Fibroblast of upper back skin (primary cell): ENCODE data around the gene SAMHD1.

Source experiments
- DNase-seq: peaks from one replicate; pipeline ENCODE4 v3.0.0-alpha.2; 2013

The SAMHD1 gene

DNA sequence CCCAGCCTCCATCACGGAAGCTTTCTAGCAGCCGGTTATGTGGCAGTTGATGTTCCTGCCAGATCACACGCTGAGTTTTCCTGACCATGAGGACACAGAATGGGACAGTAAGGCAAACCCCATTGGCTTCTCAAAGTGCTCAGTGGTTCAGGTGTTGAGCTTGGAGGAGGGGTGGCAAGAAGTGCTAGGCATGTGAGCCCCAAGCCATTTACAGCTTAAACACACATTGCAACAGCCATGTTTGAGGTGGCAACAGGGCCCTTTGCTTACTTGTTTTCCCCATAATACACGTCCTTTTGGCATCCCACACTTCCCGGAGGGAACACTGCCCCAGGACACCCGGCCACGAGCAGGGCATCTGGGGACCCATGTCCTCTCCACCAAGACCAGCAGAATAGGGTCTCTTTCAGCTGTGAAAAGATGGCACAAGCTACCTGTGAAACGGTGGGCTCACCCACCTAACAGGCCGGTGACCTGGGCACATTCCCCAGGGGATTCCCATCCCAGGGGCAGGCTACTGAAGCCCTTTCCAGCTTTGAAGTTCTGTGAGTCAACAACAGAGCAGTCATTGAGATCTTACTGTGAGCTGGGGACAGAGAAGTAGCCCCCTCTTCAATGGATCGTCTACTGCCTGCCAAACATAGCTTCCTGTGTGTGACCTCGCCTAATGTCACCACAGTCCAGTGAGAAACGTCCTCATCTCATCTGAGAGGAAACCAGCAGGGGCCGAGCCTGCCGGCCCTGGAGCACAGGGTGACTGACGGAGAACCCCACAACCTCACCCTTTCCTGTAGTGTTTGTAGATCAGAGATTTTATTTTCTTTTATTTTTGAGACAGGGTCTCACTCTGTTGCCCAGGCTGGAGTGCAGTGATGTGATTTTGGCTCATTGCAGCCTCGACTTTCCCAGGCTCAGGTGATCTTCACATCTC is 79.6 kb downstream of the SAMHD1 start:
- no peak for DNase-seq

DNA sequence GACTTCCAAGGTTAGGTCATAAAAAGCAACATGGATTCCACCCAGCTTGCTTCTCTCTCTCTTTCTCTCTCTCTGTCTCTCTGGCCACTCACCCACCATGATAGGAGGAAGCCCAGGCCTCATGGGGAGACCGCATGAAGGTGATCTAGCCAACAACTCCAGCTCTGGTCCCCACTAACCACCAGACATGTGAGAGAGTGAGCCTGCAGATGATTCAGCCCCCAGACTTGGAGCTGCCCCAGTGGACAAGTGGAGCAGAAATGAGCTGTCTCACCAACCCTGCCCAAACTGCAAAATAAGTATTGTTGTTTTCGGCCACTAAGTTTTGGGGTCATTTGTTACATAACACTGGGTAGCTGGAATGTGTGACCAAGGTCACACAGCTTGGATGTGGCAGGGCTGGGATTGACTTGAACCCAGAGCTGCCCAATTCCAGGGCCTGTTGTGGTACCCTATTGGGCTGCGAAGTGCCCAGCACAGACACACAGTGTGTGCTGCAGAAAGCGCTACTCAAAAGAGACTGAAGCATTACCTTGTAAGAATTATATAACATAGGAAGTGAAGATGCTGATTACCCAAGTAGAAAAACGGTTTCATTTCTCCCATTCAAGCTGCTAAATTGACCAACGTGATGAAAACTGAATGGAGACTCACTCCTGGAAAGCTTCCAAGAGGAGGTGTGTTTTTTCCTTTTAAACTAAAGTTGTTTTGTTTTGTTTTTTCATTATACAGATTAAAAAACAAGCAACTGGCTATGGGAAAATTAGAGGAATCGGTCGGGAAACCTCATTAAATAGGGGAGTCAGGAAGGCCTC is 84.6 kb downstream of the SAMHD1 start:
- no peak for DNase-seq

DNA sequence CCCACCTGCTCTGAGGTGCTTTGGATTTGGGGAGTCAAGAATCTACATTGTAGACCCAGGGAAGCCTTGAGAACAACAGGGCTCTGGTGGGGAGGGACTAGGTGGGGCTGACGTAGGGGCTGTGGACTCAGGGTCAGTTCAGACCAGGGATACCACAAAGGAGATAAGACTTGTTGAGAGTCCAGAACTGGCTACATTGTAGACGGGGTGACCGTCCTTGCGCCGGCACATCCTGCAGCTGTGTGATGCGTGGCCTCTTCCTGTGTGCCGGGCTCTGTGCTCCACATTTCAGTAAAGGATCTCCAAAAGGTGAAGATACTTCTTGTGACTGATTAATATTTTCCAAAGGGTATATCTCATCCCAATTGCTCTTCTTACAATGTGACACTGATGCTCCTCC is 85.3 kb downstream of the SAMHD1 start:
- DNase-seq, result no peak

DNA sequence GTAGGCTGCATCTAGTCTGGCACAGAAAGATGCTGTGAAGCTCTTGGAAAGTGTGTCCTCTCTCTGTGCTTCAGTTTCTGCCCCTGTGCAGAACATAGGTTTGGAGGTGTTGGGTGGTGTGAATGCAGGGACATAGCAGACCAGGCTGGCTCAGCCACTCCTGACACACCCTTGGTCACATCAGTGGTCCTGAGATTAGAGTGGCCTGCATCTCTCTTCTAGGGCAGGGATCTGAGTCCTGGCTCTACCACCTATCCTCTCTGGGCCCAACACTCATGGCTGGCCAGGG is 85.7 kb downstream of the SAMHD1 start:
- no peak for DNase-seq

DNA sequence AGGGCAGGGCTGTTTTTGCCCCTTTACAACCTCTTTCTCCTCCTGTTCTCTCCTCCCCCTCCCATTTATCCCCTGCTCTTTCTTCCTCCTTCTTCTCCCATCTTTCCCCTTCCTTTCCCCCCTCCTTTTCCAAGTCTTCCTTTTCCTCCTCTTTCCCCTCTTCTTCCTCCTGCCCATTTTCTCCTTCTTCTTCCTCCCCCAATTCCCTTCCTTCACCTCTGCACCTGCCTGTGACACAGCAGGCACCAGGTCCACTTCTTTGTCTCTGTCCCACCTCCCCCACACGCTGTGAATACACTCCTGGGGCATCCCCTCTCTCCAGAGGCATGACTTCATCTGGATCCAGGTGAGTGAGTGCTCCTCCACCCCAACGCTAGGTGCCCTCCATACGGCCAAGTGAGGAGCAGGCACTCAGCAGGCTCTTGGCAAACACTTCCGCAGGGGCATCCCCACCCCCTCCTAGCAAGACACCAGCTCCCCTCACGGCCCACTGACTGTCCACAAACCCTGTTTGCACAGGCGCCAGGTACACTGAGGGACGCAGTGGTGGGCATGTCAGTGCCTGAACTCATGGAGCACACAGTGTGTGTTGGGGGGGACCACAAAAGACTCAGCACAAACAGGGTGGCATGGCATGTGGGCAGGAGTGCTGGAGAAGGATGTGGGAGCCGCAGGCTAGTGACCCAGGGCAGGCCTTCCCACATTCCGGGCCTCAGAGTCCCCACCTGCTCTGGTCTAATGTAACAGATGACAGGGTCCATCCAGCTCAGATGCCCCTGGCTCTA is 86.2 kb downstream of the SAMHD1 start:
- DNase-seq, result no peak

DNA sequence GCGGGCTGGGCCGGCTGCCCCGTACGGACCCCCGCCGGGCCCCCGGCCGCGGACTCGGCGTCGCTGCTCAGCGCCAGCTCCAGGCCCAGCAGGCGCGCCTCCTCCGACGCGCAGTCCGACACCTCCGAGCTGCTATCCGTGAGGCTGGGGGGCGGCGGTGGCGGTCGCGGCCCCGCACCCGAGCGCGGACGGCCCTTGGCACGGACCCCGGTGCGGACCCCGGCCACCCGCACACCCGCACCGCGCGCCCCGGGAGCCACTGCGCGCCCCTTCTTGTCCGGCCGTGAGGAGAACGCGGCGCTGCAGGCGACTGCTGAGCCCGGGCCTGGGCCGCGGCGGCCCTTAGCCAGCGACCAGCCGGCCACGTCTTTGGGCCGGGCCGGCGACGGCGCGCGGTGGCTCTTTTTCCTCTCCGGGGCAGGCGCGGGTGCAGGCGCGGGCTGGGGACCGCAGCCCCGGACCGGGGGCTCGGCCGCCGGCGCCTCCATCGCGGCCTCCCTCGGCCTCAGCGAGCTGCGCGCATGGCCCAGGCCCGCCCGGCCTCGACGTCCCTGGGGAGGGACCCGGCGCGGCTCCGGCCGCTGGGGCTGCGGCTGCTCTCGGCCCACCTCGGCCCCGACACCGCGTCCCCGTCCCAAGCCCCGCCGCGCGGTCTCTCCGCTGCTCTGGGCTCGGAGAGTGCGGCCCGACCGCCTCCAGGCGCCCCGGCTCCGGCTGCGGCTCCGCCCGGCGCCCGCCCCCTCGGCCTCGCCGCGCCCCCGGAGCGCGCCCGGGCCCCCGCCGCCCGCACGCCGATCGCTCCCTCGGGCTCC is 88.4 kb downstream of the SAMHD1 start:
- no peak for DNase-seq

DNA sequence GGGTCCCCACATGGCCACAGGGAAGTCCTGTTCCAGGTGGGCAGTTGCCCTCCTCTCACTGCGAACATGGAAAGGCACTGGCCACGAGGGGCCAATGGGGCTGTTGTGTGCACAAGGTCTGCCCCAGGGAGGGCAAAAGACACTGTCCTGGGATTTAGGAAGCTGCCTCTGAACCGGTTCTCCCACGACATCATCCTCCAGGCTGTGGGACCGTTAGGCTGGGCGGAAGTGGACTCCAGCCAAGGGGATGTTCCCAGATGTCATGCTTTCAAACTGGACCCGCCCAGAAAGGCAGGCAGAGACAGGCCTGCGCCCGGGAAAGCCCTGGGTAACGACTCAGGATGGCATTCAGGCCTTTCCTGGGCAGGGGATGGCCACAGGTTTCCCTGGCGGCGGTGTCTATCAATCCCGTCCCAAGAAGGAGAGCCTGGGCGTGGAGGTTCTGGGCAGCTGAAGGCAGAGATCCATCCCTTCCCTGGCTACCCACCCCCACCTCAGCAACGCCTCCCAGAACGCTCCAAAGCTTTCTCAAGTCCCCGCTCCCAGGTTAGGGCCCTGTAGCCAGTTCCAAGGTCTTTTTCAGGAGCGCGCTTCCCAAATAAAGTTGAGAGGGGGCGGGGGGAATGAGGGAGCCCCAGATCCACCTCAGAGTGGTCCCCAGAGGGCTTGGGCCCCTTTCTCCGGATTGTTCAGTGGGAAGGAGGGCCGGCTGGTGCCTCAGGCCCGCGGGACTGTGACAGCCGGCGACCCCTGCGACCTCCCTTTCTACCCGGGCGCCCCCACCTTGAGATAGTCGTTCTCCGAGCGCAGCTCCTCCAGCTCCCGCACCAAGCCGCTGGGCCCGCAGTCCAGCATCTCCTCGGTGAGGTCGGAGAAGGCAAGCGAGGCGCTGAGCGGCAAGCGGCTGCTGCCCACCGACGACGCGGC is 89.4 kb downstream of the SAMHD1 start:
- peak; percentile 77 for DNase-seq

DNA sequence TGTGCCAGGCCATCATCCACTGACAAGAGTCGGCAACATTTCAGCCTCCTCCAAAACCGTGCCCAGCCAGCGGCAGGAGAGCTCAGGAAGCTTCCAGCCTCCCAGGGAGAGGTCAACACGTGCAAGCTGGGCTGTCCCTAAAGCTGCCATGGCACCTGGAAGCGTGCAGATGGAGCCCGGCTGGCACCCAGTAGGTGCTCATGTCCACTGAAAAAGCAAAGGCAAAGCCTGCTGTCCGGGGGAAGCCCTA is 90.0 kb downstream of the SAMHD1 start:
- no peak for DNase-seq

DNA sequence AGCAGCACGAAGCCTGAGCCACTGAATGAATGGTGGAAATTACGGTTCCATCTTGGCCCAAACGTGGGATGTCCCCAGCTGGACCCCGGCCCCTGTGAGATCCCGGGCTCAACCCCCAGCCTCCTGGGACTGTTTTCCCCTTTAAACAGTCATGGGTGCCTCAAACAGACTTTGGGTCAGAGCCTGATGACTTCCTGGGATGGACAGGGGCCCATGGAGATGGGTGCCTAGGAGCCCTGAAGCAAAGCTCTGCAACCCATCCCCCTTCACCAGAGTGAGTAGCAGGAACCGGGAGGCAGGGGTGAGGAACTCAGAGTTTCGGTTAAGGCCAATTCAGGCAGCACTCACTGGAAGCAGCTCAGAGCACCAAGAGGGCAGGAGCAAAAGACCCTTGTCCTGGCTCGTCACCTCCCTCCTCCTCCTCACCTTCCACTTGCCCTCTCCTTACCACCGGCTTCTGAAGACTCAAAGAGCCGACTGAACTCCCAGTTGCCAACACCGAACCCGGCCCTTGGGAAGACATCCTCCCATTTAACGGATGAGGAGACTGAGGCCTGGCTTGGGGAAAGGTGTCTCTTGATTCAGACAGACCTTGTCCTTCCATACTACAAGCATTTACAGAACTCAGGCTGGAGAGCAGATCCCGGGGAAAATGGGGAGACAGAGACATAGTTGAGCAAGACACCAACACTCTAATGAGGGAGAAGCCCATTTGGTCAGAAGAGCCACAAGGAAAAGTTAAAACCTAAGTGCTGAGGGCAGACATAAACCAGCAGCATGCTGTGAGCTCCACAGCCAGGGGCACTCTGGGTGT is 90.5 kb downstream of the SAMHD1 start:
- DNase-seq, result no peak

DNA sequence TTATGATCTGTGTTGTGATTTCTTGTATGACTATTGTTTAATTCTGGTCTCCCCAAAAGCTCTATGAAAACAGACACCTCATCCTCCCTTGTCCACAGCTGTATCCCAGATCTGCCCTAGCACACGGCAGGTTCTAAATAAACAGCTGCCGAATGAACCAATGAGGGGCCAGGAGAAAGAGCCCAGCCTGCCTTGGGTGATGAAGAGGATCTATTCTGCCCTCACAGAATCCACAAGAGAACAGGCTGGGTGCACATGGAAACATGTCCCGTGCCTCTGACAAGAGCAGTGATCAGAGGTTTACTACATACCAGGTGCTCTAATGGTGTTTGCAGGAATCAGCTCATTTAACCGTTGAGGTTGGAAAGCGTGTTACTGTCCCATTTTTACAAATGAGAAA is 91.2 kb downstream of the SAMHD1 start:
- no peak for DNase-seq

DNA sequence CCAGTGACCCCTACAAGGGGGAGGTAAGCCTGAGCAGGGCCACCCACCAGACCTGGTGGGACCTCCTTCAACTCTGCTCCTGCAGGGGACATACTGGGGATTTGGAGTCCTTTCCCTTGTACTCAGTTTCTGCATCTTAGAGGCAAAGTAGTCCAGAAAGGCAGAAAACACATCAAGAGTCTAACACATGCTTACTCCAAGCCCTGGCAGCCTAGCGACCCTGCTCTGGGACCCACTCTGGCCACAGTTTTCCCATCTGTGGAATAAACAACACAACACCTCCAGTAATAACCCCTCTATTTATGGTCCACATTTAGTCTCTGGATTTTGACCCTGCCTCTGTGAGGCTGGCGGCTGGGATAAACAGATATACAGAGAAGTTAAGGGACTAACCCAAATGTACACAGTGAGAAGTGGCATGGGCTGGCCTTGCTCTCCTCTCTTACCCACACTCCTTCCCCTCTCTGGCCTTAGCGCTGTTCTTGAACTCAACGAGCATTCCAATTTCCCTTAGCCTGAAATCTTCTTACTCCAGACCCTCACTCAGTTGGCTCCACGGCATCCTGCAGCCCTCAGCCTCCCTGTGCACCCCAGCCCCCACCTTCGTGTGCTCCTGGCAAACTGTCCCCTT is 91.7 kb downstream of the SAMHD1 start:
- no peak for DNase-seq

DNA sequence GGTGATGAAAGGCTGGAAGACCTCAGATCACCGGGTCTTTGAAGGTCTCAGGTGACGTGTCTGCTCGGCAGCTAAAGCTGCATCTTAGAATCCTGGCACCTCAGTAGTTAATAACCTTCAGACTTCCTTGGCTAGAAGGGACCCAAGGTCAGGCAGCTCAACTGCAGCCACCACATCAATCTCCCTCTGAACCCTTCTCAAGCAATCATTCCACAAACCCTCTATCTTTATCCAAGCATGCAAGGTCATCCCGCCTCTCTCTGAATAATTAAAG is 92.3 kb downstream of the SAMHD1 start:
- DNase-seq, result no peak

DNA sequence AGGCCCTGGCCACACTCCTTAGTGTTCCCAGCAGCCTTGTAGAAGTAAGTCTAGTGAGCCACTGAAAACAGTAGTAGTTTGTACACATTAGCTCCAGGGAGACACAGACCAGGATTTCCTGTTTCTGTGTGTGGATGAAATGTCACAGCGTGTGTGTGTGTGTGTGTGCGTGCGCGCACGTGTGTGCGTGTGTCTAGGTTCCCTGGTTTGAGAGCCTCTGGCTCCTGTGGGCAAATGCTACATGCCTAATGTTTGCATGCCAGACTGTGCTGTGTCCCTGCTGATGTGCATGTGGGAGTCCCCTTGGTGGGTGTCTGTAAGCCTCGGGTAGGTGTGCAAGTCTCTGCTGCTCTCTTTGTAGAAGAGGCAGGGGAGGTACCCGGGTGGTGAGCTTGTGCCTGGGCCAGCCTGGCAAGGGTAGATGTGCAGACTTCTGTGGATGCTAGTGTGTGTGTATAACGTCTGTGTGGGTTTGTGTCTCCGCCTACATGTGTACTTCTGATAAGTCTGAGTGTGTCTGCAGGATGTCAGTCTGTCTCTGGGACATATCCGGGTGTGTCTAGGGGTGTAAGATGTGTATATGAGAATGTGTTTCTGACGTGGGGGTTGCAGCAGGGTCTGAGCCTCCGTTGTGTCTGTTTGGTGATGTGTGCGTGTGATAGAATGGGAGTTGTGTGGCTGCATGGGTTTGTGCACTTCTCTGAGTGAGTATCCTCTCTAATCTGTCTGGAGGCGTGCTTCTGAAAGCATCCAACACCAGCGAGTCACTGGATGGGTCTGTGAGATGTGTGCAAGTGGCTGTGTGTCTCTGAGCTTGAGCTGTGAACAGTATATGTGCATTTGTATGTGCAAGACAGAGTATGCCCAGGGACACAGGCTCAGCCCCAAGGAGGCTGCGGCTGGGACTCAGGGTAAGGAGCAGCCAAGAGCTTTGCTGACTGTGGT is 94.5 kb downstream of the SAMHD1 start:
- DNase-seq, result peak; percentile 40

DNA sequence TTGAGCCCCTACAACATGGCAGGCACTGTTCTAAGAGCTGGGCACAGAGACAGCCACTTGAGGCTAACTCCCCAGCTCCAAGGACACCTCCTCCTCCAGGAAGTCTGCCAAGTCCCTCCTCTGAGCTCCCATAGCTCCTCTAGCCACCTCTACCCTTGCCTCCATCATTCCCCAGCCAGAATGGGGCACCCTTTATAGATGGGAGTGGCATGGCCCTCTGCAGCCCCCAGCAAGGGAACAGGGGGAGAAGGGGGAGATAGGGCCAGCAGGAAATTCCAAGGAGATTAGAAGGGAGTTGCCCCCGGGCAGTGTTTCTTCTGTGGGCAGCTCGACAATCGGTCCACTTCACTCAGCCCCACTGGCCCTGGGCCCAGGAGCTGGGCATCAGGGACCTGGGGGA is 95.3 kb downstream of the SAMHD1 start:
- no peak for DNase-seq

DNA sequence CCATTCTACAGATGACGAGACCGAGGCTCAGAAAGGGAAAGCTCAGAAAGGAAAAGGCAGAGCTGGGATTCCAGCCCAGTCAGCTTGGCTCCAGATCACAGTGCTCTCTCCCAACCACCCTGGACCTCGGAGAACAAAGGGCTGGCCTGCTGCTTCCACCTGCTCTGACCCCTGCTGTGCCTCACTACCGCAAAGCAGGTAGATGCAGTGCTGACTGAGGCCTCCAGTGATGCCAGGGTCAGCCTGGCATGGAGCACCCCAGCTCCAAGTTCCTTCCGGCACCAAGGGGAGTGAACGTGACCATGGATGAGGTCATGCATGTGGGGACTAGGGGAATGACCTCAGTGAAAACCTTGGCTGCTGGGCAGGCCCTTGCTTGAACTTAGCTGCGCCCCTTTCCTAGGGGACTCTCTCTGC is 96.3 kb downstream of the SAMHD1 start:
- DNase-seq, result no peak

DNA sequence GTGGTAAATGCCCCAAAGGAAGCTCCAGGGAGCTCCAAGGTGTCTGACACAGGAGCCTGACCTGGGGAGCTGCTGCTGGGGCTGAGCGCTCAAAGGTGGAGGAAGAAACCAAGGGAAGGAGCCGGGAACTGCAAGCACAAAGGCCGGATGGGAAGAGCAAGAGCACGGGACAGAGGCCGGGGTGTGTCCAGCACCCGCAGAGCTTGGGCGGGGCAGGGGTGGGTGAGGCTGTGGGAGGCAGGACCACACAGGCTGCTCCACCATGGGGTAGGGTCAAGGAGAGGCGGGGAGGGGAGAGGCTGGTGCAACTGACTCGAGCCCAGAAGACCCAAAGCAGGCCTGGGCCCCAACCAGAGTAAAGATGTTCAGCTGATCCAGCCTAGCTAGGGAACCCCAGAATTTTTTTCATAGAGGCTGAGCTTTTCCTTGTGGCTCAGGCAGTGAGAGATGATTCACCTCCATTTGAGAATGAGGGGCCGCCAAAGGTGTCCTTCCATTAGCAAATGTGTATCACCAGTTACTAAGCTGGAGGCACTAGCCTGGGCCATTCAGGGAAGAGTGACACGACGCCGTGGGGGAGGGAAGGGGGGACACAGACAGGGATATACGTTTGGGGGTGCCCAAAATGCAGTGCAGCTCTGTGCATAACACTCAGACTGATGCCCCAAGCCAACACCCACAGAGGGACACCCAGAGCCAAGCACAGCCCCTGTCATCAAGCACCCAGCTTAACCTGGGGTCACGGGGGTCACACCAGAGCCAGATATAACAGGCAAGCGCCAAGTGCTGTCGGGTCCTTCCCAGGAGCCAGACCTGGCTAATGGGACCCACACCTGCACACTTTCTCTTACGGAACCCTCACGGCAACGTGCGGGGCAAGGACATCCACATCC is 96.9 kb downstream of the SAMHD1 start:
- no peak for DNase-seq

DNA sequence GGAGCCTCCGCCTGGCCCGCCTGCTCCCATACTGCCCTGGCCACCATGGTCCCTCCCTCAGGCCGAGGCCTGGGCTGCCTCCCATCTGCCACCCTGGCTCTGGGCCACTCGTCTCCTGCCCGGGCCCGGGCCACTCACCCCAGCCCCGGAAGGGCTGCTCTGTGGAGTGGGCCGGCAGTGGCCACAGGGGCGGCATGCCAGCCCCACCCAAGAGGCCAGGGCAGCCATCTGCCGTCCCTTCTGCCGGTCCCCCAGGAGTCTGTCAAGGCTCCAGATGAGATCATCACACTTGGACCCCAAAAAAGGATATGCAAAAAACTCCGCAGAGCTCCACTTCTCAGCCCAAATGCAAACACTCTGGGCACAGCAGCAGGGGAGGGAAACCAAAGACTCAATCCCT is 99.3 kb downstream of the SAMHD1 start:
- DNase-seq, result no peak

DNA sequence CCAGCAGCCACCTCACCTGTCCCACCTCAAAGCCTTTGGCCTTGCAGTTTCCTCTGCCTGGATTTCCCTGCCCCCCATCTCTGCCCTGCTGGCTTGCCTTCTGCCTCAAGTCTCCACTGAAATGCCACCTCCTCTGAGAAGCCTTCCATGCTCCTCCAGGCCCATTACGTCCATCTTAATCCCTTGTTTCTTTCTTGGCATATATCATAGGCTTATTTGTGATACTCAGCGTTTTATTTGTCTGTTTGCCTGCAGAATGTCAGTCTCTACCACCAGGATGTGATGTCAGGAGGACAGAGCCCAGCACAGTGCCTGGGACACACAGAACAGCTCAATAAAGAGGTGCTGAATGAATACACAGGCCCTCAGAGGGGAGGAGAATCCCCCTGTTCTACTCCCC is 100.0 kb downstream of the SAMHD1 start:
- DNase-seq, result no peak
